Hematopoietic multipotent progenitor cell (in vitro differentiated cells): ENCODE data around the gene SPACA7. TPM values are rescaled to one million over a fixed set of nuclear protein-coding genes. Genes with fewer than 3 reads are reported as not detected.

Experiments
- DNase-seq, 3 donors: peaks; one replicate each; pipeline ENCODE4 v3.0.0-alpha.2; 2011 to 2015; ENCODE audit warnings: low read depth in 2 of 3, low spot score in 2 of 3
- total RNA-seq: library from RNA; depleted of rRNA; stranded (reverse); fragments of >200 nt; gene quantifications from one replicate; pipeline ENCODE4 v1.2.3, GENCODE V29; 2012

The SPACA7 gene
- total RNA-seq, 1 donor: not detected

- no peak for DNase-seq
Measured at GRCh38 chr13:112462408-112462807, 86.3 kb downstream of the SPACA7 start.

DNA sequence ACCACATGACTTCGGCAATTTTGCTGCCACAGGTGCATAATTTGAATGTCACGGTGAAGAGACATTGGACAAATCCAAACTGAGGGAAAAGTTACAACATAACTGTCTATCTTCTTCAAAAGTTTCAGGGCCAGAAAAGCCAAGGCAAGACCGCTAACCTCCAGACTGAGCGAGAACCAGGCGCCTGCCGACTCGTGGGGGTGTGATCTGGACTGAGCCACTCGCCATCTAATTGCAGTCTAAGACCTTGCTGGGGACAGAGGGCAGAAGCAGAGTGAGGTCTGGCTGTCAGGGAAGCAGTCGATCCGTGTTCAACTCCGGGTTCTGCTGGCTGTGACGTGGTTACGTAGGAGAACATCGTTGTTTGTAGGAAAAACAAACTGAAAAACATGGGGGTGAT, 88.6 kb downstream of the SPACA7 start:
- no peak for DNase-seq

GRCh38 chr13:112465251-112466131, 89.3 kb downstream of the SPACA7 start:
- DNase-seq: no peak

DNA sequence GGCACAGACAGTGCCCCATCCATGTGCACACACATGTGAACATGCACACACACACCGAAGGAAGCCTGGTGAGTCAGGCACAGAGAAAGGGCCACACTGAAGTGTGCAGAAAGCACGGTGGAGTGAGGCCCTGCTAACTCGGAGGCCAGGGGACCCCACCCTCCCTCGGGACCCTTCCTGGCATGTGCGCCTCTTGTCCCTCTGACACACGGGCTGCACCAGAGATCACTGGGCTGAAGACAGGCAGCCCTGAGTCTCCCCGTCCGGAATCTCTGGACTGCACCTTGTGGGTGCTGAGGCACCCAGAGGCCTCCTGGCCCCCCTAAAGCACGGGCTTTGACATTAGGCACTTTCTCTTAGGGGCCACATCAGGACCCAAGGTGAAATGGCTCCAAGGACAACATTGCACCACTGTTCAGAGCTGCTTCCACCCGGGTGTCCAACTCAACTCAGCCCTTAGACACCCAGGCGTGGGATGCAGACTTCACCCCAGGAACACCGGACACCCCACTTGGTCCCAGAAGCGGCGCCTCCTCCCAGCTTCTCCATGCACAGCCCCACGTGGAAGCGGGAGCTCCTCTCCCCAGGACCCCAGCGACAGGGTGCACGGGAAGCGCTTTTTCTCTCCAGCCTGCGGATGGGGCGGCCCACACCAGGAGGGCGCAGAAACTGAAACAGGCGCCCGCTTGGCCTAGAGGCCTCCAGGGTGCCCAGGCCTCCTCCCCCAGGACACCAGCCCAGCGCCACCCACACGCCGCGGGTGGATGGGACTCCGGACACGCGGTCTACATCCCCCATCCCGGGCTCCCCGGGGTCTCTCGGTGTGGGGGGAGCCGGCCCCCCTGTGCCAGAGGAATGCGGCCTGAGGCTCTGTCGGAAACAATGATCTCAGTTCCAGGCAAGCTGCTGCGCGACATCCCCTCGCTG, 90.2 kb downstream of the SPACA7 start:
- no peak for DNase-seq

GRCh38 chr13:112467236-112467635, 91.1 kb downstream of the SPACA7 start:
- DNase-seq: no peak

DNA sequence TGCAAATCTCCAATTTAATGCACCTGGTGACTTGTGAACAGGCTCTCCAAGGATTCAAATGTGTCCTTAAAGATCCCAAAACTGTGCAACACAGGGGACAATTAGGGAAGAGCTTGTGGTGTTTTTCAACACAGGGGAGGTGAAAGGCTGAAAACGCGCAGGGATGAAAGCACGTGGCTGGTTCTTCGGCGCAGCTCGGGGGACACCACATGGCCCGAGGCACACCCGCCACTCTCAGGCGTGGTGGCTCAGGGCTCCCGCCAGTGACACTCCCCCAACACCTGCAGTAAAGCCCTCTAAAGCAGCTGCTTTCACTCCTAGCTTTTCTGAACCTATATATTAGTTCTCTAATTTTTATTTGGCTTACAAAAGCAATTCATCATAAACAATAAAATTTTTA, 91.9 kb downstream of the SPACA7 start:
- DNase-seq: no peak

- no peak for DNase-seq
Measured at GRCh38 chr13:112469071-112469745, 93.1 kb downstream of the SPACA7 start.

GRCh38 chr13:112473818-112474217, 97.7 kb downstream of the SPACA7 start:
- no peak for DNase-seq

GRCh38 chr13:112474869-112475268, 98.7 kb downstream of the SPACA7 start:
- no peak for DNase-seq

- DNase-seq: no peak
Measured at GRCh38 chr13:112475889-112476288, 99.7 kb downstream of the SPACA7 start.

- no peak for DNase-seq
Measured at GRCh38 chr13:112477070-112477619, 101.0 kb downstream of the SPACA7 start.

DNA sequence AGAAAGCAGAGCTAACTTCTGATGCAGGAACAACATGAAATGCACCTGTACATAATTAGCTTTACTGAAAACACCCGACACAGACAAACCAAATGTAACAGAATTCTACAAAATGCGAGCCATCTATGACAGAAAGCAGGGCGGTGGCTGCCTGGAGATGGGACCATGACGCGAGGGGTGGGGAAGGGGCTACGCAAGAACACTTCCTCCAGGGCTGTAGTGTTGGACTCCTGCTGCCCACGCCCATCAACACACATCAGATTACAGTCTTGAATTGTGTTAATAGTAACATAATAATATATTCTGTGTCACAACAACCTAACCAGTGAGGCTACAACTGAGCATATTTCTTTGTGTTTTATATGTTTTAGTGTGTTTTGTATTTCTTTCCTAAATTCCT, 103.2 kb downstream of the SPACA7 start:
- DNase-seq: no peak

DNA sequence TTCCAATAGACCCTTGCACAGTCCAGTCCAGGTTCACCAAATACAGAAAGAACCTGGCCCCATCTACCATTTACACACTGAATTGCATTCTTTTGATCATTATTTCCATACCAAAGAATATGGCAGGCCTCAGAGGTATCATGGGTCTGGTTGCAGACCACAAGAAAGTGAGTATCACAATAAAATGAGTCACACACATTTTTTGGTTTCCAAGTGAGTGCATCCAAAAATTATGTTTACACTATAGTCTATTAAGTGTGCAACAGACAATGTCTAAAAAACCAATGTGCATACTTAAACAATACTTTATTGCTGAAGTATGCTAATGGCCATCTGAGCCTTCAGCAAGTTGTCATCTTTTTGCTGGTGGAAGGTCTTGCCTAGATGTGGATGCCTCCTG, 105.3 kb downstream of the SPACA7 start:
- DNase-seq: no peak

- DNase-seq: no peak
Measured at GRCh38 chr13:112483299-112483698, 107.1 kb downstream of the SPACA7 start.

Other genes with a start within 250 kb of the SPACA7 start
- gene TUBGCP3, start 211.8 kb downstream of the SPACA7 start, total RNA-seq: 40.4 TPM